Fibroblast of the aortic adventitia (primary cell): ENCODE results near the gene NKAIN1. TPM values are rescaled to one million over a fixed set of nuclear protein-coding genes. Genes with fewer than 3 reads are reported as not detected.

Source experiments
- DNase-seq: peaks from one replicate; pipeline ENCODE4 v3.0.0-alpha.2; 2010; ENCODE audit warnings: low read depth
- H3K4me3 ChIP-seq: 2 replicates; pipeline ENCODE4 v1.5.1; 2011; ENCODE audit warnings: low read depth, mild to moderate bottlenecking, control low read depth, low read length, moderate library complexity
- CTCF ChIP-seq: IDR thresholded peaks from 2 replicates; pipeline ENCODE4 v1.5.1; 2011; ENCODE audit warnings: mild to moderate bottlenecking, low read length, control low read depth, inconsistent platforms; ENCODE audit not compliant: insufficient read depth
- total RNA-seq: library from RNA; depleted of rRNA; stranded (reverse); fragments of >200 nt; gene quantifications from 2 replicates; pipeline ENCODE4 v1.2.3, GENCODE V29; 2012; ENCODE audit warnings: low replicate concordance

Gene NKAIN1
- total RNA-seq, 1 donor: 0.36 TPM

GRCh38 chr1:31234123-31234708 lies 5.5 kb downstream of the NKAIN1 start:
- no peak overlapping the region for H3K4me3 ChIP-seq
- TF ChIP-seq CTCF: no peak
- no peak for DNase-seq

GRCh38 chr1:31232689-31233088 lies 7.0 kb downstream of the NKAIN1 start:
- no peak for DNase-seq
- TF ChIP-seq CTCF: no peak
- H3K4me3 ChIP-seq: no peak overlapping the region

- no peak for TF ChIP-seq CTCF
- no peak for DNase-seq
Observed at GRCh38 chr1:31231802-31232201, 7.9 kb downstream of the NKAIN1 start.

GRCh38 chr1:31230378-31230777 lies 9.3 kb downstream of the NKAIN1 start:
- DNase-seq: no peak
- no peak for TF ChIP-seq CTCF
- H3K4me3 ChIP-seq: no peak overlapping the region

More at GRCh38 chr1:31231802-31232201, 7.9 kb downstream of the NKAIN1 start:
- H3K4me3 ChIP-seq: no peak overlapping the region

GRCh38 chr1:31228986-31229385 lies 10.7 kb downstream of the NKAIN1 start:
- no peak for TF ChIP-seq CTCF
- DNase-seq: no peak
- H3K4me3 ChIP-seq: no peak overlapping the region

GRCh38 chr1:31227891-31228568 lies 11.7 kb downstream of the NKAIN1 start:
- TF ChIP-seq CTCF: no peak
- H3K4me3 ChIP-seq: no peak overlapping the region
- no peak for DNase-seq
